HepG2 (cell line): ENCODE data around the gene TSSK2. TPM values are rescaled to one million over a fixed set of nuclear protein-coding genes. Genes with fewer than 3 reads are reported as not detected.

Experiments used
- ATF2 ChIP-seq: sonication (generic); formaldehyde crosslinking; IDR thresholded peaks from 2 replicates; pipeline ENCODE4 v1.4.0; 2020; ENCODE audit warnings: missing genetic modification reagents
- CENPBD1 ChIP-seq: sonication (generic); formaldehyde crosslinking; IDR thresholded peaks from 2 replicates; pipeline ENCODE4 v1.8.0; 2022; ENCODE audit warnings: missing genetic modification reagents, low read depth, mild to moderate bottlenecking, borderline replicate concordance
- CREB1 ChIP-seq, 2 experiments: fragments of 450-650 bp in 1 of 2; IDR thresholded peaks; 2 replicates each; pipeline ENCODE4 v1.6.1; 2016 to 2017; ENCODE audit warnings: control low read depth in 1 of 2, mild to moderate bottlenecking in 1 of 2, missing compliant biosample characterization in 1 of 2, missing genetic modification characterization in 1 of 2
- FOXP1 ChIP-seq, 2 experiments: fragments of 450-650 bp in 1 of 2; IDR thresholded peaks; 2 replicates each; pipeline ENCODE4 v1.6.1; 2017 to 2018; ENCODE audit warnings: antibody characterized with exemption in 1 of 2
- HBP1 ChIP-seq: IDR thresholded peaks from 2 replicates; pipeline ENCODE4 v1.6.1; 2016; ENCODE audit warnings: low read depth, control low read depth
- HDAC2 ChIP-seq: sonication (generic); formaldehyde crosslinking; IDR thresholded peaks from 2 replicates; pipeline ENCODE4 v1.4.0; 2020; ENCODE audit warnings: missing genetic modification reagents
- HMG20A ChIP-seq: IDR thresholded peaks from 2 replicates; pipeline ENCODE4 v1.6.1; 2016; ENCODE audit warnings: borderline replicate concordance
- IRF2 ChIP-seq: IDR thresholded peaks from 2 replicates; pipeline ENCODE4 v1.6.1; 2018; ENCODE audit warnings: missing genetic modification reagents, missing compliant biosample characterization
- KAT7 ChIP-seq: IDR thresholded peaks from 2 replicates; pipeline ENCODE4 v1.6.1; 2018; ENCODE audit warnings: borderline replicate concordance, missing compliant biosample characterization
- MEIS2 ChIP-seq: sonication (generic); formaldehyde crosslinking; IDR thresholded peaks from 2 replicates; pipeline ENCODE4 v1.9.0; 2021; ENCODE audit warnings: mild to moderate bottlenecking, missing genetic modification reagents
- MTA1 ChIP-seq: sonication (generic); formaldehyde crosslinking; IDR thresholded peaks from 2 replicates; pipeline ENCODE4 v1.4.0; 2020; ENCODE audit warnings: missing genetic modification reagents, mild to moderate bottlenecking, borderline replicate concordance
- NCOR1 ChIP-seq: fragments of 200-600 bp; sonication (generic); IDR thresholded peaks from 2 replicates; pipeline ENCODE4 v1.7.0; 2017; ENCODE audit warnings: antibody characterized with exemption, low read length, borderline replicate concordance
- NFKBIZ ChIP-seq: IDR thresholded peaks from 2 replicates; pipeline ENCODE4 v1.6.1; 2018; ENCODE audit warnings: missing genetic modification reagents, missing compliant biosample characterization
- SIX4 ChIP-seq: sonication (generic); formaldehyde crosslinking; IDR thresholded peaks from 2 replicates; pipeline ENCODE4 v1.4.0; 2020; ENCODE audit warnings: missing genetic modification reagents
- SMAD3 ChIP-seq: sonication (generic); formaldehyde crosslinking; IDR thresholded peaks from 2 replicates; pipeline ENCODE4 v1.4.0; 2020; ENCODE audit warnings: missing genetic modification reagents
- STAT6 ChIP-seq: sonication (generic); formaldehyde crosslinking; IDR thresholded peaks from 2 replicates; pipeline ENCODE4 v1.4.0; 2020; ENCODE audit warnings: missing genetic modification reagents, mild to moderate bottlenecking, borderline replicate concordance
- TARDBP ChIP-seq: sonication (generic); formaldehyde crosslinking; IDR thresholded peaks from 2 replicates; pipeline ENCODE4 v1.8.0; 2022; ENCODE audit warnings: mild to moderate bottlenecking, missing genetic modification reagents
- THRA ChIP-seq: sonication (generic); formaldehyde crosslinking; IDR thresholded peaks from 2 replicates; pipeline ENCODE4 v1.4.0; 2020; ENCODE audit warnings: missing genetic modification reagents, borderline replicate concordance
- ZFP36L2 ChIP-seq: sonication (generic); formaldehyde crosslinking; IDR thresholded peaks from 2 replicates; pipeline ENCODE4 v1.4.0; 2020; ENCODE audit warnings: missing genetic modification reagents
- ZNF124 ChIP-seq: sonication (generic); formaldehyde crosslinking; IDR thresholded peaks from 2 replicates; pipeline ENCODE4 v1.4.0; 2020; ENCODE audit warnings: missing genetic modification reagents
- ZNF33B ChIP-seq: sonication (generic); formaldehyde crosslinking; IDR thresholded peaks from 2 replicates; pipeline ENCODE4 v1.5.1; 2020; ENCODE audit warnings: mild to moderate bottlenecking, missing genetic modification reagents
- ZNF780A ChIP-seq: sonication (generic); formaldehyde crosslinking; IDR thresholded peaks from 2 replicates; pipeline ENCODE4 v1.8.0; 2022; ENCODE audit warnings: mild to moderate bottlenecking, missing genetic modification reagents, moderate library complexity
- polyA plus RNA-seq, 8 experiments: library from polyadenylated mRNA; depleted of rRNA in 3 of 8; stranded (reverse) in 7 of 8; unstranded in 1 of 8; fragments of >200 nt; fragmentation: Illumina TruSeq in 4 of 8; extraction: Trizol in 4 of 8; gene quantifications; 2 replicates each; pipeline versions ENCODE4 v1.2.1 to v1.2.3, GENCODE V29; 2011 to 2016; ENCODE audit warnings: low read depth in 4 of 8, missing spikeins in 1 of 8, mixed read lengths in 1 of 8; ENCODE audit not compliant: insufficient read depth in 1 of 8
- total RNA-seq, 5 experiments: library from RNA; depleted of rRNA; stranded (reverse); fragments of >200 nt; fragmentation: Illumina TruSeq; extraction: Trizol; gene quantifications; 2 replicates each; pipeline ENCODE4 v1.2.3, GENCODE V29; 2016; ENCODE audit warnings: low read depth in 1 of 5

TSSK2 gene
- total and polyA plus RNA-seq, 2 of the 13 experiments (the other 11 are each of a cell fraction or from before 2014, with no cell fraction given), result not detected

- TF ChIP-seq MTA1, result no peak
- no peak for TF ChIP-seq MEIS2 (CRISPR knock-in tag)
- TF ChIP-seq ATF2 (CRISPR knock-in tag), result 0 out of 2 replicates have a peak, but pooled peaks have one; percentile 34
- TF ChIP-seq IRF2 (CRISPR knock-in tag), result peak; percentile 90
- peak; percentile 35; the same call in 1 of the 2 replicates for TF ChIP-seq NCOR1
- 0 out of 2 replicates have a peak, but pooled peaks have one; percentile 44 for TF ChIP-seq ZNF124 (CRISPR knock-in tag)
- 0 out of 2 replicates have a peak, but pooled peaks have one; percentile 19 for TF ChIP-seq FOXP1 (IDR thresholded peaks at IDR 0.05)
- peak; percentile 53; the same call in 1 of the 2 replicates for TF ChIP-seq FOXP1 (CRISPR knock-in tag; IDR thresholded peaks at IDR 0.05)
- TF ChIP-seq TARDBP (CRISPR knock-in tag), result peak; percentile 58; the same call in 1 of the 2 replicates
- no peak for TF ChIP-seq STAT6 (CRISPR knock-in tag)
- TF ChIP-seq HMG20A (CRISPR knock-in tag), result peak; percentile 59; the same call in 1 of the 2 replicates
- TF ChIP-seq NFKBIZ (CRISPR knock-in tag), result 0 out of 2 replicates have a peak, but pooled peaks have one; percentile 45
- no peak for TF ChIP-seq ZFP36L2 (CRISPR knock-in tag)
- no peak for TF ChIP-seq CREB1 (IDR thresholded peaks at IDR 0.05)
- TF ChIP-seq CREB1 (CRISPR knock-in tag; IDR thresholded peaks at IDR 0.05), result peak; percentile 36; the same call in 1 of the 2 replicates
- peak; percentile 86 for TF ChIP-seq SMAD3 (CRISPR knock-in tag)
- no peak for TF ChIP-seq ZNF780A (CRISPR knock-in tag)
- 0 out of 2 replicates have a peak, but pooled peaks have one; percentile 64 for TF ChIP-seq KAT7 (CRISPR knock-in tag)
- TF ChIP-seq THRA (CRISPR knock-in tag), result peak; percentile 51; the same call in 1 of the 2 replicates
- TF ChIP-seq HDAC2 (CRISPR knock-in tag), result peak; percentile 65
- TF ChIP-seq CENPBD1, result no peak
- no peak for TF ChIP-seq HBP1 (CRISPR knock-in tag)
- no peak for TF ChIP-seq ZNF33B
- 0 out of 2 replicates have a peak, but pooled peaks have one; percentile 32 for TF ChIP-seq SIX4 (CRISPR knock-in tag)
These were observed 21.7 kb upstream of the TSSK2 start (continued) for GRCh38 chr22:19109198-19110063.
